ENCODE results near the gene RAP1GAP2. TPM values are rescaled to one million over a fixed set of nuclear protein-coding genes. Genes with fewer than 3 reads are reported as not detected.
"Not testable (repeated sequence)": the region's sequence is repeated elsewhere in the genome, so short reads cannot be mapped to it uniquely, and the experiment has no call there.

The RAP1GAP2 gene
- total RNA-seq, 2 experiments from 2014 or later = 0.81 to 0.86 TPM

- Mint-ChIP-seq H3K9me3 (no peaks in the 10 kb centered on the region), H3K27me3 (ENCODE audit: low read depth) (no peaks in the 10 kb centered on the region), H3K4me3 (no peak overlapping the region), H3K36me3 (ENCODE audit: low read depth) (no peaks in the 10 kb centered on the region), H3K4me1 (ENCODE audit: low read depth) (peaks cover 7% of the 10 kb centered on the region), H3K27ac (no peak overlapping the region)
- intact Hi-C loops (cut with micrococcal nuclease) = no loop called here
- DNase-seq = no peak
- CTCF ChIA-PET = interaction anchor here (0.6 kb wide), 1 partner anchor 33 kb away, joined by 3 read pairs; no protein-coding TSS in a partner anchor
Measured at GRCh38 chr17:2883544-2884213, 87.4 kb downstream of the RAP1GAP2 start.

GRCh38 chr17:2885733-2886132 lies 89.5 kb downstream of the RAP1GAP2 start:
- no peak overlapping the region for H3K27ac Mint-ChIP-seq

GRCh38 chr17:2888326-2888725 lies 92.1 kb downstream of the RAP1GAP2 start:
- CTCF ChIA-PET = no interaction called here
- DNase-seq = no peak
- no peak overlapping the region for H3K27ac Mint-ChIP-seq
- no peaks in the 10 kb centered on the region for H3K36me3 Mint-ChIP-seq (ENCODE audit: low read depth)
- H3K4me3 Mint-ChIP-seq = no peak overlapping the region
- no peaks in the 10 kb centered on the region for H3K27me3 Mint-ChIP-seq (ENCODE audit: low read depth)
- intact Hi-C loops (cut with micrococcal nuclease) = no loop called here
- no peaks in the 10 kb centered on the region for H3K9me3 Mint-ChIP-seq
- H3K4me1 Mint-ChIP-seq (ENCODE audit: low read depth) = no peaks in the 10 kb centered on the region

More at GRCh38 chr17:2885733-2886132, 89.5 kb downstream of the RAP1GAP2 start:
- Mint-ChIP-seq H3K27me3 (ENCODE audit: low read depth) (no peaks in the 10 kb centered on the region), H3K4me1 (ENCODE audit: low read depth) (no peaks in the 10 kb centered on the region), H3K36me3 (ENCODE audit: low read depth) (no peaks in the 10 kb centered on the region), H3K9me3 (no peaks in the 10 kb centered on the region), H3K4me3 (no peak overlapping the region)
- CTCF ChIA-PET = no interaction called here
- DNase-seq = no peak
- intact Hi-C loops (cut with micrococcal nuclease) = no loop called here

GRCh38 chr17:2889256-2889655 lies 93.0 kb downstream of the RAP1GAP2 start:
- CTCF ChIA-PET = no interaction called here
- intact Hi-C loops (cut with micrococcal nuclease) = no loop called here
- Mint-ChIP-seq H3K36me3 (ENCODE audit: low read depth) (no peaks in the 10 kb centered on the region), H3K9me3 (no peaks in the 10 kb centered on the region), H3K4me1 (ENCODE audit: low read depth) (no peaks in the 10 kb centered on the region), H3K4me3 (no peak overlapping the region), H3K27ac (no peak overlapping the region), H3K27me3 (ENCODE audit: low read depth) (no peaks in the 10 kb centered on the region)
- DNase-seq = no peak

GRCh38 chr17:2890778-2891177 lies 94.5 kb downstream of the RAP1GAP2 start:
- intact Hi-C loops (cut with micrococcal nuclease); H3K36me3 Mint-ChIP-seq (ENCODE audit: low read depth); H3K27ac Mint-ChIP-seq; H3K4me3 Mint-ChIP-seq; H3K4me1 Mint-ChIP-seq (ENCODE audit: low read depth); DNase-seq; CTCF ChIA-PET; H3K27me3 Mint-ChIP-seq (ENCODE audit: low read depth); H3K9me3 Mint-ChIP-seq: not testable (repeated sequence)

GRCh38 chr17:2892305-2892971 lies 96.2 kb downstream of the RAP1GAP2 start:
- Mint-ChIP-seq H3K27ac (no peak overlapping the region), H3K27me3 (ENCODE audit: low read depth) (no peaks in the 10 kb centered on the region), H3K4me1 (ENCODE audit: low read depth) (no peaks in the 10 kb centered on the region), H3K4me3 (no peak overlapping the region), H3K36me3 (ENCODE audit: low read depth) (no peaks in the 10 kb centered on the region), H3K9me3 (no peaks in the 10 kb centered on the region)
- DNase-seq = no peak
- CTCF ChIA-PET = no interaction called here
- intact Hi-C loops (cut with micrococcal nuclease) = no loop called here

GRCh38 chr17:2893422-2893914 lies 97.2 kb downstream of the RAP1GAP2 start:
- Mint-ChIP-seq H3K36me3 (ENCODE audit: low read depth) (no peaks in the 10 kb centered on the region), H3K4me1 (ENCODE audit: low read depth) (no peaks in the 10 kb centered on the region)

GRCh38 chr17:2894782-2895181 lies 98.5 kb downstream of the RAP1GAP2 start:
- intact Hi-C loops (cut with micrococcal nuclease) = no loop called here

More at GRCh38 chr17:2893422-2893914, 97.2 kb downstream of the RAP1GAP2 start:
- H3K4me3 Mint-ChIP-seq = no peak overlapping the region
- CTCF ChIA-PET = no interaction called here
- intact Hi-C loops (cut with micrococcal nuclease) = no loop called here
- no peaks in the 10 kb centered on the region for H3K9me3 Mint-ChIP-seq
- no peak for DNase-seq
- H3K27me3 Mint-ChIP-seq (ENCODE audit: low read depth) = no peaks in the 10 kb centered on the region
- no peak overlapping the region for H3K27ac Mint-ChIP-seq

GRCh38 chr17:2897605-2898004 lies 101.4 kb downstream of the RAP1GAP2 start:
- Mint-ChIP-seq H3K4me1 (ENCODE audit: low read depth) (no peaks in the 10 kb centered on the region), H3K4me3 (no peak overlapping the region), H3K27ac (no peak overlapping the region), H3K27me3 (ENCODE audit: low read depth) (no peaks in the 10 kb centered on the region), H3K36me3 (ENCODE audit: low read depth) (no peaks in the 10 kb centered on the region), H3K9me3 (no peaks in the 10 kb centered on the region)
- DNase-seq = no peak
- intact Hi-C loops (cut with micrococcal nuclease) = no loop called here
- CTCF ChIA-PET = no interaction called here

More at GRCh38 chr17:2894782-2895181, 98.5 kb downstream of the RAP1GAP2 start:
- Mint-ChIP-seq H3K27ac (no peak overlapping the region), H3K36me3 (ENCODE audit: low read depth) (no peaks in the 10 kb centered on the region), H3K4me3 (no peak overlapping the region), H3K27me3 (ENCODE audit: low read depth) (no peaks in the 10 kb centered on the region), H3K9me3 (no peaks in the 10 kb centered on the region), H3K4me1 (ENCODE audit: low read depth) (no peaks in the 10 kb centered on the region)
- CTCF ChIA-PET = no interaction called here
- no peak for DNase-seq

GRCh38 chr17:2898255-2898926 lies 102.2 kb downstream of the RAP1GAP2 start:
- no peaks in the 10 kb centered on the region for H3K4me1 Mint-ChIP-seq (ENCODE audit: low read depth)
- H3K9me3 Mint-ChIP-seq = no peaks in the 10 kb centered on the region
- no peaks in the 10 kb centered on the region for H3K27me3 Mint-ChIP-seq (ENCODE audit: low read depth)
- DNase-seq = no peak
- no peaks in the 10 kb centered on the region for H3K36me3 Mint-ChIP-seq (ENCODE audit: low read depth)
- CTCF ChIA-PET = no interaction called here
- no peak overlapping the region for H3K4me3 Mint-ChIP-seq
- intact Hi-C loops (cut with micrococcal nuclease) = no loop called here
- no peak overlapping the region for H3K27ac Mint-ChIP-seq

GRCh38 chr17:2899906-2900305 lies 103.7 kb downstream of the RAP1GAP2 start:
- Mint-ChIP-seq H3K4me3 (no peak overlapping the region), H3K36me3 (ENCODE audit: low read depth) (no peaks in the 10 kb centered on the region), H3K4me1 (ENCODE audit: low read depth) (no peaks in the 10 kb centered on the region), H3K27me3 (ENCODE audit: low read depth) (no peaks in the 10 kb centered on the region), H3K9me3 (no peaks in the 10 kb centered on the region), H3K27ac (no peak overlapping the region)
- CTCF ChIA-PET = no interaction called here
- DNase-seq = no peak
- intact Hi-C loops (cut with micrococcal nuclease) = no loop called here

- CTCF ChIA-PET = no interaction called here
- Mint-ChIP-seq H3K27me3 (ENCODE audit: low read depth) (no peaks in the 10 kb centered on the region), H3K36me3 (ENCODE audit: low read depth) (peaks cover 3% of the 10 kb centered on the region), H3K27ac (no peak overlapping the region), H3K9me3 (no peaks in the 10 kb centered on the region), H3K4me3 (no peak overlapping the region), H3K4me1 (ENCODE audit: low read depth) (peaks cover 2% of the 10 kb centered on the region)
- intact Hi-C loops (cut with micrococcal nuclease) = no loop called here
- DNase-seq = no peak
Measured at GRCh38 chr17:2900842-2901241, 104.6 kb downstream of the RAP1GAP2 start.

- CTCF ChIA-PET = no interaction called here
Measured at GRCh38 chr17:2901582-2901981, 105.3 kb downstream of the RAP1GAP2 start.

More at GRCh38 chr17:2901582-2901981, 105.3 kb downstream of the RAP1GAP2 start:
- H3K4me1 Mint-ChIP-seq (ENCODE audit: low read depth) = peaks cover 8% of the 10 kb centered on the region
- no peak overlapping the region for H3K27ac Mint-ChIP-seq
- H3K4me3 Mint-ChIP-seq = no peak overlapping the region
- no peaks in the 10 kb centered on the region for H3K27me3 Mint-ChIP-seq (ENCODE audit: low read depth)
- intact Hi-C loops (cut with micrococcal nuclease) = no loop called here
- H3K36me3 Mint-ChIP-seq (ENCODE audit: low read depth) = peaks cover 4% of the 10 kb centered on the region
- H3K9me3 Mint-ChIP-seq = peaks cover 1% of the 10 kb centered on the region
- DNase-seq = no peak
